Measurements from ENCODE around the gene EEF2K.
A peak's percentile ranks its signal among the peaks of the same experiment; 100 is the strongest.
"Not testable (repeated sequence)": the region's sequence is repeated elsewhere in the genome, so short reads cannot be mapped to it uniquely, and the experiment has no call there.

The EEF2K gene

DNA sequence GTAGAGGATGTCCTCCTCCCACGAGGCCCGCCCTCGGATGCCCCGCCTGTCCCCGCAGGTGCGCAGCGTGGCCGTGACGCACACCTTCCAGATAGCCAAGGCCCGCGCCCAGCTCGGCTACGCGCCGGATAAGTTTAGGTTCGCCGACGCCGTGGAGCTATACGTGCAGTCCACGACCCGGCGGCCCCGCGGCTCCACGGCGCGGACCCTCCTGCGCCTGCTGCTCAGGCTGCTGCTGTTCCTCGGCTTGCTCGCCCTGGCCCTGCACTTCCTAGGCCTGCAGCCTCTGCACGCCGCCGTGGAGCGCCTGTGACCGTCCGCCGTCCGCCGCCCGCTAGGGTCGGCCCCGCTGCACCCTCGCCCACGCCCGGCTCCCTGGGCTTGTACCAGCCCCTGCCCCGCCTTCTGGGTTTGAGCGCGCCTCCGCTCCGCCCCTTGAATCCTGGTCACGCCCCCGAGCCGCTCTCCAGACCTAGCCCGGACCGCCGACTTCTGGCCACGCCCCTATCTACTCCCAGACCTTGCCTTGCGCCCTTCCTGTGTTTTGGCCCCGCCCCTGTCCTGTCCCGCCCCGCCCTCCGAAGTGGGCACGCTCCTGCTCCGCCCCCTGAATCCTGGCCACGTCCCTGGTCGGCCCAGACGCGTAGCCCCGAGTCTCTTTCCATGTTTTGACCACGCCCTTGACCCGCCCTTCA is 15.8 kb upstream of the EEF2K start:
- peak; percentile 100 for DNase-seq

- peak; percentile 98 for DNase-seq
Observed at GRCh38 chr16:22190776-22191531, 15.1 kb upstream of the EEF2K start.

GRCh38 chr16:22191532-22192260 is 14.4 kb upstream of the EEF2K start:
- peak; percentile 64 for DNase-seq

DNA sequence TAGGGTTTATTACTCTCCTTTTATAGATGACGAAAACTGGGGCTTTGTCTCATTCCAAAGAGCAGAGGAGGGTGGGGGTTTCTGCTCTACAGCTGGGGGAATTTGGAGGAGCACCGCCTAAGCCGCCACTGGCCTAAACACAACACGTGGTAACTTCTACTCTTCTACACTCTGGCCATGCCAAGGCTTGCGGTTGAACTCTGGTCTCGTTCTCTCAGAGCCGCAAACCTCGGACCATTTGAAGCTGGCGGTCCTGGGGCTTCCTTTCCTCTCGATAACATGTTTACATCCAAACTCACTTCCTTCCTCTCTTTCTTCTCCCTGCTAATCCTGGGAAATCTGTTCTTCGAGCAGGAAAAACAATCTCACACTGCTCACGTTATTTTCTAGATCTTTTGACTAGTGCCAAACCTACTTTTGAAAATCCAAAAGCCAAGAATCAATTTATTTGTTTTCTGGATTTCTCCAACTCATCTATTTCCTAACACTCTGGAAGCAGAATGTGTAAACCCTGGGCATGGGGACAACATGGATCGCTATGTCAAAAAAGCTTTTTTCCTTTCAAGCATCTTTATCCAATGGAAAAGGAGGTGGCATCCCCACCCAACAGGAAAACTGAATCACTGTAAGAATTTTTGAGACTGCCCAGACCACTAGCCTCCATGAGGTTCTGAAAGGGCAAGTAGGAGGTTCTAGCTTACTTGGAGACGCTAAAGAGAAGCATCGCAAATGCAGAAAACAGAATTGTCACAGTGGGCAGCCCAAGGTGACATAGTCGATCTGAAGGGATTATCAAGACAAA is 13.6 kb upstream of the EEF2K start:
- peak; percentile 83 for DNase-seq

DNA sequence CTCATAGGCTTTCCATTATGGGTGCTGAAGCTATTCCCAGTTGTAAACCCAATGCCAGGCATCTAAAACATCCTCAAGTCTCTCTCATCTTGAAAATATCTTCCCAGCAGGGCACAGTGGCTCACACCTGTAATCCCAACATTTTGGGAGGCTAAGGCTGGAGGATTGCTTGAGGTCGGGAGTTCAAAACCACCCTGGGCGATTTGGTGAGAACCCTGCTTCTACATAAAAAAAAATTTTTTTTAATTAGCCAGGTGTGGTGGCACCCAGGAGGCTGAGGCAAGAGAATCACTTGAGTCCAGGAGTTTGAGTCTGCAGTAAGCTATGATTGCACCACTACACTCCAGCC is 13.0 kb upstream of the EEF2K start:
- DNase-seq, result no peak

- DNase-seq, result no peak
Observed at GRCh38 chr16:22194707-22195444, 11.2 kb upstream of the EEF2K start.

- DNase-seq, result no peak
Observed at GRCh38 chr16:22195445-22195694, 10.7 kb upstream of the EEF2K start.

- peak; percentile 100 for DNase-seq
Observed at GRCh38 chr16:22195695-22196558, 10.2 kb upstream of the EEF2K start.

DNA sequence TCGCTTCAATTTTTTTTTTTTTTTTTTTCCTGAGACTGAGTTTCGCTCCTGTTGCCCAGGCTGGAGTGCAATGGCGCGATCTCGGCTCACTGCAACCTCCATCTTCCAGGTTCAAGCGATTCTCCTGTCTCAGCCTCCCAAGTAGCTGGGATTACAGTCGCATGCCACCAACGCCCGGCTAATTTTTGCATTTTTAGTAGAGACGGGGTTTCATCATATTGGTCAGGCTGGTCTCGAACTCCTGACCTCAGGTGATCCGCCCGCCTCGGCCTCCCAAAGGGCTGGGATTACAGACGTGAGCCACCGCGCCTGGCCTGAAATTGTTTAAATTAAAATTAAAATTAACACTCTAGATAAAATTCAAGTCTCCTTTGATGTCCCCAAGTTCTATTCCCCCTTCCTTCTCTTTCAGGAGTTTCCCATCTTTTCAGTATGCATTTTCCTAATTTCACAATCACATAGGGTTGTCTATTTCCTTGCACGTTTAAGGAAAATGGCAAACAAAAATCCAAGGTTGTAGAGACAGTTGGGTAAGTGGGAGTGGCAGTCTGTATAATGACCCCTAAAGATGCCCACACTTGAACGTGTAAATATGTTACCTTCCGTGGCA is 9.4 kb upstream of the EEF2K start:
- not testable (repeated sequence) for DNase-seq

- no peak for DNase-seq
Observed at GRCh38 chr16:22198547-22199293, 7.4 kb upstream of the EEF2K start.

GRCh38 chr16:22202261-22202637 is 3.8 kb upstream of the EEF2K start:
- DNase-seq, result no peak

GRCh38 chr16:22203091-22203490 is 3.0 kb upstream of the EEF2K start:
- DNase-seq, result no peak

DNA sequence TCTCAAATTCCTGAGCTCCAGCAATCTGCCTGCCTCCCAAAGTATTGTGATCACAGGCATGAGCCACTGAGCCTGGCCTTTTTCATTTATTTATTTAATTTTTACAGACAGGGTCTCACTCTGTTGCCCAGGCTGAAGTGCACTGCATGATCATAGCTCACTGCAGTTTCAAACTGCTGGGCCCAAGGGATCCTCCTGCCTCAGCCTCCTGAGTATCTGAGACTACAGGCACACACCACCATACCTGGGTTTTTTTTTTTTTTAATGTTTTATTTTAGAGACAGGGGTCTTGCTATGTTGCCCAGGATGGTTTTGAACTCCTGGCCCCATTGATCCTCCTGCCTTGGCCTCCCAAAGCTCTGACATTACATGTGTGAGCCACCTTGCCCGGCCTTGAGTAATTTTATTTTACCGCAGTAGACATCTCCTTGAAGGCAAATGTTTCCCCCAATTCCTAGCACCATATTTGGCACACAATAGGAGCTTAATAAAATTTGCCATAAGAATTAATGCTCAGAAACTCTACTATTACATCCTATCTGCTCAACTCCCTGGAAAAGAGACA is 1.9 kb upstream of the EEF2K start:
- no peak for DNase-seq

DNA sequence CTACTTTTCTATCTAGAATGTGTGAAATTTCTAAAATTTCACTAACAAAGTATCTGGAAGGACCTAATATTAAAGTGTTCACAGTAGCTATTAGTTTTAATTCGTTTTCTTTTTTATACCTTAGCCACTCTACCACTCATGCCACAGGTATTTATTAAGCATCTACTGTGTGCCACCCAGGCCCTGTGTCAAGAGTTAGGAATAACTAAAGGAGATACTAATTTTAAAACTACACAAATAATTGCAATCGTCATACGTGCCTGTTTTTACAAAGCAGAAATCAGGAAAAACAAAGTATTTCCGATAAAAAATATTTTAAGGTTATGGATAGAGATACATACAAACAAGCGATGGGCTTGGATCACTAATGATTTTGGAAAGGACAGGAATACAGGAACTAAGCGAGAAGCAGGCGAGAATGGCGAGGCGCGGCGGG is 483 bp upstream of the EEF2K start:
- DNase-seq, result no peak

DNA sequence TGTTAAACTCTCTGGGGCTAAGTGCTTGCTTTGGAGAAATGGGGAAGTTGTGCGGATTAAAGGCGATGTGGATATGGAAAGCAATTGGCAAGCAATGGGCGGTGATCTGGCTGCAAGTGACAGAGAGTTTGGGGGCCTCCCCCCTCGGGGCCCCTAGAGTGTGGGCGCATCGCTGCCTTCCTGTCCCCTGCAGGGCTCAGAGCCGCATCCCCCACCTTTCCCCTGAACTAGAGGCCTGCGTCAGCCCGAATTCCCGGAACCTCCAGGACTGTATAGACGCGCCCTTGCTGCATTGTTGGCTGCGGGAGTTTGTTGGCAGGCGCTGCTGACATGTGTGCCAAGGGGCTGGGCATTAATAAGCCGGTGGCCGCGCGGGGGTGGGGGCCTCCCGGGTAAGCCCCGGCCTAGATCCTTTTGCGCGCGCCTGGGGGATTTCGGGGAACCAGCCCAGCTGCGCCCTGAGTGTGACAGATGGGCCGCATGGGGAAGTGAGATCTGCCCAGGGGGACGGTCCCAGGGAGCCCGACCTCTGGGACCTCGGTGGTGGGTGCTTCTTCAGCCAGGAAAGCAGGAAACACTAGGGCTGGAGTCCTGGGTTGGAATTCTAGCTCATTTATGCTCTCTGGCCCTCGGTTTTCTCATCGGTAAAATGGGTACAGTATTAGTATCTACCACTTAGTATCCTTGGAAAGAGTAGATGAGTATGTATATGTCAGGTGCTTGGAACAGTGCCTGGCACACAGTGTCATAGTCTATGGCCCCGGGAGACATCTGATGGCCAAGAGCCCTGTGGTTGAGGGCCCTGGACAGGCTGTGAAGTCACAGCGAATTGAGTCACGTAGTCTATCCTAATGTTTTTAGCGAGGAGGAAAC is 1.0 kb downstream of the EEF2K start:
- peak; percentile 89 for DNase-seq

- DNase-seq, result no peak
Observed at GRCh38 chr16:22207715-22208360, 1.8 kb downstream of the EEF2K start.

DNA sequence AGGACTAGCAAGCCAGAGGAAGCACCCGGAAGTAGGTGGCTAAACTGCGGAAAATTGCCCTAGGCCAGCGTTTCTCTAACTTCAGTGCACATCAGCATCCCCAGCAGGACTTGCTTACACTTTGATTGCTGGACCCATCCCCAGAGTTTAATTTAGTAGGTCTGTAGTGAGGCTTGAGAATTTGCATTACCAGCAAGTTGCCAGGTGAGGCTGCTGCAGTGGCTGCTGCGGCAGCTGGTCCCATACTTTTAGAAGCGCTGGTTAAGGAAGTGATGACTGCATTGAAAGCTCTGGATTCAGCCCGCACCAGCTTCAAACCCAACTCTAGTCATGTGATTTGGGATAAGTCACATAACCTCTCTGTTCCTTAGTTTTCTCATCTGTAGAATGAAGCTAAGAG is 4.2 kb downstream of the EEF2K start:
- DNase-seq, result no peak

DNA sequence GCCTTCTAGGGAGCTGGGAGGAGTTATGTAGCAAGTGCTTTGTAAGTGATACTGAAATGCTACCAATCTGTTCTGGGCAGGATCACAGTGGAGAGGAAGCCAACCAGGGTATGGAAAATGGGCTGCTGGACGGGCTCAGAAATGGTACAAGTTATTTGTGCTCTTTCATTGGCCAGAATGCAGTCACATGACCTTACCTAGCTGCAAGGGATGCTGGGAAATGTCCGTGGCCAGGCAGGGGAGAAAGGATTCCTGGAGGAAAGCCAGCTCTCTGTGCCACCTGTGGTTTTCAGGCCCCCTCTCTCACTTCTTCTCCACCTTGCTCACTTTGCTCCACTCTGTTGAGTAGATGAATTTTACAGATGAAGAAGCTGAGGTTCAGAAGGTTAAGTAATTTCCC is 4.8 kb downstream of the EEF2K start:
- no peak for DNase-seq

DNA sequence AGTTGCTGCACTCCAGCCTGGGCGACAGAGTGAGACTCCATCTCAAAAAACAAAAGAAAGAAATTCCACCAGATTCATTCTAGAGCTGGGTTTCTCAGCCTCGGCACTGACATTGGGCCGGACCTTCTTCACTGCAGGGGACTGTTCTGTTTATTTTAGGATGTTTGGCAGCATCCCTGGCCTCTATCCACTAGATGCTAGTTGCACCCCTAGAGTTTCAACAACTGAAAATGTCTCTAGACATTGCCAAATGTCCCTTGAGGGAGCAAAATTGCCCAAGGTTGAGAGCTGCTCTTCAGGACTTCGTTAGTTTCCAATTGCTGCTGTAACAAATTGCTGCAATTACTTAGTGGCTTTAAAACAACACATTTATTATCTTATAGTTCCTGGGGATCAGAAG is 7.2 kb downstream of the EEF2K start:
- DNase-seq, result no peak
